PC-9 (cell line): ENCODE measurements around the gene PLXNC1. TPM values are rescaled to one million over a fixed set of nuclear protein-coding genes. Genes with fewer than 3 reads are reported as not detected.

Experiments used
- BruUV-seq: library from RNA; stranded (reverse); fragments of 400-500 nt; replicated peaks from 2 replicates; lab custom pipeline; 2021; lab: Mats Ljungman, UMichigan
- CTCF ChIA-PET: fragments of 300-600 bp; sonication (Branson Sonifier 250); formaldehyde crosslinking; loops from one replicate; lab custom pipeline; 2022; ENCODE audit warnings: antibody characterized with exemption; lab: Charles Lee
- POLR2A ChIA-PET: fragments of 300-600 bp; sonication (Branson Sonifier 250); formaldehyde crosslinking; loops from one replicate; lab custom pipeline; 2022; ENCODE audit warnings: antibody characterized with exemption; ENCODE audit not compliant: unreplicated experiment; lab: Charles Lee
- DNase-seq, 2 experiments: peaks; one replicate each; pipeline versions ENCODE4 v3.0.0 to v3.0.0-alpha.2; 2015 to 2022; ENCODE audit warnings: mixed read lengths in 1 of 2
- H2AFZ ChIP-seq: fragments of 200-600 bp; sonication (generic); 2 replicates; pipeline ENCODE4 v1.8.1; 2017; ENCODE audit warnings: antibody characterized with exemption
- H3F3A ChIP-seq: fragments of 200-600 bp; sonication (generic); 2 replicates; pipeline ENCODE4 v1.8.1; 2017; ENCODE audit warnings: antibody characterized with exemption, mild to moderate bottlenecking, low read depth; ENCODE audit not compliant: insufficient read depth
- H3K27ac ChIP-seq: fragments of 200-600 bp; sonication (generic); 2 replicates; pipeline ENCODE4 v1.6.1; 2016; ENCODE audit warnings: mixed run types
- H3K27me3 ChIP-seq: fragments of 200-600 bp; sonication (generic); 2 replicates; pipeline ENCODE4 v1.6.1; 2016; ENCODE audit warnings: low read depth, mixed run types; ENCODE audit not compliant: insufficient read depth
- H3K36me3 ChIP-seq: fragments of 200-600 bp; sonication (generic); 2 replicates; pipeline ENCODE4 v1.6.1; 2016; ENCODE audit warnings: low read depth, mixed run types
- H3K4me1 ChIP-seq: fragments of 200-600 bp; sonication (generic); replicated peaks from 2 replicates; pipeline ENCODE4 v1.6.1; 2016; ENCODE audit warnings: mixed run types; ENCODE audit not compliant: insufficient read depth
- H3K4me2 ChIP-seq: fragments of 200-600 bp; sonication (generic); 2 replicates; pipeline ENCODE4 v1.6.1; 2017; ENCODE audit warnings: mixed run types
- H3K4me3 ChIP-seq: fragments of 200-600 bp; sonication (generic); 2 replicates; pipeline ENCODE4 v1.6.1; 2016; ENCODE audit warnings: mixed run types
- H3K79me2 ChIP-seq: fragments of 200-600 bp; sonication (generic); 2 replicates; pipeline ENCODE4 v1.6.1; 2017; ENCODE audit warnings: low read depth, mixed run types
- H3K9me2 ChIP-seq: fragments of 200-600 bp; sonication (generic); 2 replicates; pipeline ENCODE4 v1.8.1; 2017; ENCODE audit warnings: mild to moderate bottlenecking; ENCODE audit not compliant: insufficient read depth
- H3K9me3 ChIP-seq: fragments of 200-600 bp; sonication (generic); 2 replicates; pipeline ENCODE4 v1.8.1; 2016; ENCODE audit warnings: low read depth; ENCODE audit not compliant: insufficient read depth
- H4K20me1 ChIP-seq: fragments of 200-600 bp; sonication (generic); 2 replicates; pipeline ENCODE4 v1.8.1; 2017; ENCODE audit not compliant: insufficient read depth
- EZH2 ChIP-seq: fragments of 200-600 bp; sonication (generic); IDR thresholded peaks from 2 replicates; pipeline ENCODE4 v1.8.0; 2017; ENCODE audit warnings: antibody characterized with exemption, low read depth
- intact Hi-C: fragments of 100-400 bp; cut with micrococcal nuclease; formaldehyde crosslinking; loops from one replicate; pipeline ENCODE4 v1.10.0; 2022; ENCODE audit not compliant: unreplicated experiment
- total RNA-seq: library from RNA; stranded (reverse); gene quantifications from 2 replicates; pipeline ENCODE4 v1.2.3, GENCODE V29; 2021
- TF ChIP-seq, protein P1 (sequence below): fragments of 200-600 bp; sonication (generic); conservative IDR thresholded peaks from 2 replicates; pipeline ENCODE4 v1.6.1; 2017; ENCODE audit warnings: mixed run types, antibody characterized with exemption, mild to moderate bottlenecking, moderate library complexity

The PLXNC1 gene
- total RNA-seq, 1 experiment from 2014 or later: 2.3 TPM

DNA sequence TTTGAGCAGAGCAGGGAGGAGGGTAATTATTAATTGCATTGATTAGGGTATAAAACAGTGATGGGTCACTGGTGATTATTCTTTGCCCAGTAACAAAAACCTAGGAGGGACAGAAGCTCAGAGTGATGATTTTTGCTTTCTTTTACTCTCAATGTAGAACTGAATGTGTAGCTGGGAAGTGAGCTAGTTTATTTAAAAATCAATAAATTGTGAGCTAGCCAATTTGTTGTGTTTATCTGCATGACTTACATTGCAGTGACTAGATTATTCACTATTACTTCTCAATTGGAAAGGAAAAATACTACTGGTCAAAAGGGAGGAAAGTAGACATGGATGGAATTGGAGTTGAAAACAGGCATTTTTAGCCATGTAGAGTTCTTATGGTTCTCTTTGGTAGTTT, 107.1 kb downstream of the PLXNC1 start:
- no peak overlapping the region for H3K4me3 ChIP-seq
- H3K36me3 ChIP-seq: no peaks in the 10 kb centered on the region
- TF ChIP-seq EZH2: no peak
- TF ChIP-seq, protein P1, sequence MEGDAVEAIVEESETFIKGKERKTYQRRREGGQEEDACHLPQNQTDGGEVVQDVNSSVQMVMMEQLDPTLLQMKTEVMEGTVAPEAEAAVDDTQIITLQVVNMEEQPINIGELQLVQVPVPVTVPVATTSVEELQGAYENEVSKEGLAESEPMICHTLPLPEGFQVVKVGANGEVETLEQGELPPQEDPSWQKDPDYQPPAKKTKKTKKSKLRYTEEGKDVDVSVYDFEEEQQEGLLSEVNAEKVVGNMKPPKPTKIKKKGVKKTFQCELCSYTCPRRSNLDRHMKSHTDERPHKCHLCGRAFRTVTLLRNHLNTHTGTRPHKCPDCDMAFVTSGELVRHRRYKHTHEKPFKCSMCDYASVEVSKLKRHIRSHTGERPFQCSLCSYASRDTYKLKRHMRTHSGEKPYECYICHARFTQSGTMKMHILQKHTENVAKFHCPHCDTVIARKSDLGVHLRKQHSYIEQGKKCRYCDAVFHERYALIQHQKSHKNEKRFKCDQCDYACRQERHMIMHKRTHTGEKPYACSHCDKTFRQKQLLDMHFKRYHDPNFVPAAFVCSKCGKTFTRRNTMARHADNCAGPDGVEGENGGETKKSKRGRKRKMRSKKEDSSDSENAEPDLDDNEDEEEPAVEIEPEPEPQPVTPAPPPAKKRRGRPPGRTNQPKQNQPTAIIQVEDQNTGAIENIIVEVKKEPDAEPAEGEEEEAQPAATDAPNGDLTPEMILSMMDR: no peak
- no peaks in the 10 kb centered on the region for H3K4me1 ChIP-seq
- H3K27ac ChIP-seq: no peak overlapping the region
- no peaks in the 10 kb centered on the region for H3K9me3 ChIP-seq
- H3F3A ChIP-seq: no peaks in the 10 kb centered on the region
- DNase-seq: no peak
- no peaks in the 10 kb centered on the region for H3K9me2 ChIP-seq
- no peaks in the 10 kb centered on the region for H4K20me1 ChIP-seq
- no peaks in the 10 kb centered on the region for H3K27me3 ChIP-seq
- no TSS peak for BruUV-seq
- H2AFZ ChIP-seq: no peak overlapping the region
- H3K4me2 ChIP-seq: no peak overlapping the region
- ChIA-PET CTCF (no interaction called here), POLR2A (no interaction called here)
- H3K79me2 ChIP-seq: no peaks in the 10 kb centered on the region
- intact Hi-C loops: no loop called here

DNA sequence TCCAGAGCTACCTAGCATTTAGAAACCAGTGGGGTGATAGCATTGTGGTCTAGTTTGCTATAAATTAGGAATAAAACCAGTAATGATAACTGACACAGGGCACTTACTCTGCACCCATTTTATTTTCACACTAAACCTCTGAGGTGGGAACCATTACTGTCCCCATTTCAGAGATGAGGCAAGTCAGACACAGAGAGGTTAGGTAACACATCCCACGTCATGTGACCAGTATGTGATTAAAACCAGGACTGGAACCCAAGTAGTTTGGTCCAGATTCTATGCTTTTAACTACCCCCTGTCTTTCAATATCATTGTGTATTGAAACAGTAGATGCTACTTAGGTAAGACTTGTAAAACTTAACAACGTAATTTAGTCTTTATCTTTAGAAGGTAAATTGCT, 110.2 kb downstream of the PLXNC1 start:
- Histone ChIP-seq H3K36me3 (no peaks in the 10 kb centered on the region), H3K27ac (no peak overlapping the region), H3K9me2 (no peaks in the 10 kb centered on the region), H3K79me2 (no peaks in the 10 kb centered on the region), H4K20me1 (no peaks in the 10 kb centered on the region), H3K27me3 (no peaks in the 10 kb centered on the region), H3K9me3 (no peaks in the 10 kb centered on the region), H3K4me1 (no peaks in the 10 kb centered on the region), H3K4me3 (no peak overlapping the region), H3K4me2 (no peak overlapping the region), H2AFZ (no peak overlapping the region), H3F3A (no peaks in the 10 kb centered on the region)
- intact Hi-C loops: no loop called here
- TF ChIP-seq EZH2: no peak
- TF ChIP-seq, protein P1: no peak
- ChIA-PET POLR2A (no interaction called here), CTCF (no interaction called here)
- BruUV-seq: no TSS peak
- DNase-seq: no peak

DNA sequence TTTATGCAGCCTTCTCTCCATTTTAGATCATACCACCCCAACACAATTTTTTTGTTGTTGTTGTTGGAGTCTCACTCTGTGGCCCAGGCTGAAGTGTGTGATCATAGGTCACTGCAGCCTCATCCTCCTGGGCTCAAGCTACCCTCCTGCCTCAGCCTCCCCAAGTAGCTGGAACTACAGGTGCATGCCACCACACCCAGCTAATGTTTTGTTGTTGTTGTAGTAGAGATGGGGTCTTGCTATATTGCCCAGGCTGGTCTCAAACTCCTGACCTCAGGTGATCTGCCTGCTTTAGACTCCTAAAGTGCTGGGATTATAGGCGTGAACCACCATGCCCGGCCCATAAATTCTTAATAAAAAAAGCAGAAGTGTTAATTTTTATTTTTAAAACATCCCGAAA, 111.6 kb downstream of the PLXNC1 start:
- H3K4me3 ChIP-seq: no peak overlapping the region
- H3K27ac ChIP-seq: no peak overlapping the region
- H3K36me3 ChIP-seq: no peaks in the 10 kb centered on the region
- no peaks in the 10 kb centered on the region for H3K9me3 ChIP-seq
- intact Hi-C loops: no loop called here
- no peak overlapping the region for H2AFZ ChIP-seq
- no peaks in the 10 kb centered on the region for H3K79me2 ChIP-seq
- ChIA-PET POLR2A (no interaction called here), CTCF (no interaction called here)
- no peaks in the 10 kb centered on the region for H3K4me1 ChIP-seq
- H3K27me3 ChIP-seq: no peaks in the 10 kb centered on the region
- no peak overlapping the region for H3K4me2 ChIP-seq
- DNase-seq: no peak
- no peak for TF ChIP-seq EZH2
- TF ChIP-seq, protein P1: no peak
- H3K9me2 ChIP-seq: no peaks in the 10 kb centered on the region
- no peaks in the 10 kb centered on the region for H3F3A ChIP-seq
- BruUV-seq: no TSS peak
- H4K20me1 ChIP-seq: no peaks in the 10 kb centered on the region
